Measurements from ENCODE around the gene TSPOAP1.

The TSPOAP1 gene, protein sequence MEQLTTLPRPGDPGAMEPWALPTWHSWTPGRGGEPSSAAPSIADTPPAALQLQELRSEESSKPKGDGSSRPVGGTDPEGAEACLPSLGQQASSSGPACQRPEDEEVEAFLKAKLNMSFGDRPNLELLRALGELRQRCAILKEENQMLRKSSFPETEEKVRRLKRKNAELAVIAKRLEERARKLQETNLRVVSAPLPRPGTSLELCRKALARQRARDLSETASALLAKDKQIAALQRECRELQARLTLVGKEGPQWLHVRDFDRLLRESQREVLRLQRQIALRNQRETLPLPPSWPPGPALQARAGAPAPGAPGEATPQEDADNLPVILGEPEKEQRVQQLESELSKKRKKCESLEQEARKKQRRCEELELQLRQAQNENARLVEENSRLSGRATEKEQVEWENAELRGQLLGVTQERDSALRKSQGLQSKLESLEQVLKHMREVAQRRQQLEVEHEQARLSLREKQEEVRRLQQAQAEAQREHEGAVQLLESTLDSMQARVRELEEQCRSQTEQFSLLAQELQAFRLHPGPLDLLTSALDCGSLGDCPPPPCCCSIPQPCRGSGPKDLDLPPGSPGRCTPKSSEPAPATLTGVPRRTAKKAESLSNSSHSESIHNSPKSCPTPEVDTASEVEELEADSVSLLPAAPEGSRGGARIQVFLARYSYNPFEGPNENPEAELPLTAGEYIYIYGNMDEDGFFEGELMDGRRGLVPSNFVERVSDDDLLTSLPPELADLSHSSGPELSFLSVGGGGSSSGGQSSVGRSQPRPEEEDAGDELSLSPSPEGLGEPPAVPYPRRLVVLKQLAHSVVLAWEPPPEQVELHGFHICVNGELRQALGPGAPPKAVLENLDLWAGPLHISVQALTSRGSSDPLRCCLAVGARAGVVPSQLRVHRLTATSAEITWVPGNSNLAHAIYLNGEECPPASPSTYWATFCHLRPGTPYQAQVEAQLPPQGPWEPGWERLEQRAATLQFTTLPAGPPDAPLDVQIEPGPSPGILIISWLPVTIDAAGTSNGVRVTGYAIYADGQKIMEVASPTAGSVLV (N-terminal part only)

DNA sequence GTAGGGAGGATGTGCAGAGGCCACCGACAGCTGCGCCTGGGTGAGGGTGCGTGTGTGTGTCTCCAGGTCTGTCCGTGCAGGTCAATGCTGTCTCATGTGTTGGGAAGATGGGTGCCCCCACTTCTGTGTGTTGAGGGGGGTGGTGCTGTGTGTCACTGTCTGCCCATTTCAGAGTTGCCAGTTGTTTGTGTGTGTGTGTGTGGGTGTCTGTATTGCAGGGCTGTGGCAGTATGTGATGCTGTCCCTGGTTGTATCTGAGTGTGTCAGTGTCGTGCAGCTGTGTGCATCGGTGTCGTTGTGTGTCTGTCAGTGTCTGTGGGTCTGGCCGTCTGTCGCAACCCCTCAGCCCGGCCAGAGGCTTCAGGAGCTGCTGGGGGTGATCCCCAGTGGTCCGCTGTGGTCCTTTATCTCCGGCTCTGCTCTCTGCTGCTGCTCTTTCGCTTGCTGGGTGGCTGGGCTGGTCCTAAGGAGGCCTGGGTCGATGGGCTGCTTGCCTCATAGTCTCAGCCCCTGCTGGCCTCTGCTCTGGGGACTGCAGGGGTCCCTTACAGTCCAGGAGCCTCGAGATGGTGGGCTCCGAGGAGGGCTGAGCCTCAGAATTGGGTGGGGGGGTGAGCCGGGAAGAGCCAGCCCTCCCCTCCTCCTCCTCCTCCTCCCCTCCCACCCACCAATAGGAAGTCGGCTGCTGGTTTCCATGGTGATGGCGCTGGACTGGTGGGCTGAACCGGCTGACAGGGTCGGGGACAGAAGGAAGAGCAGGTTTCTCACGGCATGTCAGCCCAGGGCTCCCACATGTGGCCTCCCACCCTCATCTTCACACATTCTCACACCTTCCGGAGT lies at the start of gene TSPOAP1:
TSS of gene TSPOAP1 (minus strand) at position 601 of the 840 bp plus-strand sequence. CDS start 875 bp downstream, outside the sequence.
- DNase-seq: no peak

DNA sequence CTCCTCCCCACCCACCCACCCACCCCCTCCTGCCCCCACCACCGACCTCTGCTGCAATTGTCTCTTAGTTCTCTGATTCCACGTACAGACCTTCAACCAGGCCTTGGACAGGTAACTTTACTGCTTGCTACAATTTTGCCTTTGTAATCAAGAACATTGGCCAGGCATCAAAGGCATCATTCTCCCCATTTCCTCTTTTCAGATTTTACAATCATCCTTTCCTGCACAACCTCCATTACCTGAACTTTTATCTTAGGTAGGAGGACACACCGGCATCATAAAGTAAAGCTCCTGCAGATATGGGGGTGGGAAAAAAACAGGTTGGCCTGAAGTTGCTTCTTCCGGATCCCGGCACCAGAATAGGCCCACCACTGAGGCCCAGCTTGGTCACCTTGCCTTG lies 49.1 kb upstream of the TSPOAP1 start:
- no peak for DNase-seq

DNA sequence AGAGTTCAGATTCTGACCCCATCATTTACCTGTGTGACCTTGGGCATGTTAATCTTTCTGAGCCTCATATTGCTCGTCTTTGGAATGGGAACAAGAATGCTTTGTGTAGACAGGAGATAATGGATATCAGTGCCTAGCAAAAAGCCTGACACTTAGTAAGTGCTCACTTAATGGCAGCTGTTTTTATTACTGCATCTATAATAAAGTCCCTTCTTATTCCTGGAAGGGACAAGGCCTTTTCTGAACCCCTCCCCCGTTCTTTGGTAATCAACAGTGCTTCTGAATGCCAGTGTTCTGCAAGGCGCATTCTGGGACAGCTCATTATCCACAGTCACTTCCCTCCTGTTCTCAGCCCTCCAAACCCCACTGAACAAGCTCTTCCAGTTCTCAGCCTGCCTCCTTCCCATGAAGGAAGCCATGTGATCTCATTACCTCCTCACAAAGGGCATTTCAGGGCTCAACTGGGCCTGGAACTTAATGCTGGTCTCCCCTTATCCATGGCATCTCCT lies 48.6 kb upstream of the TSPOAP1 start:
- no peak for DNase-seq

DNA sequence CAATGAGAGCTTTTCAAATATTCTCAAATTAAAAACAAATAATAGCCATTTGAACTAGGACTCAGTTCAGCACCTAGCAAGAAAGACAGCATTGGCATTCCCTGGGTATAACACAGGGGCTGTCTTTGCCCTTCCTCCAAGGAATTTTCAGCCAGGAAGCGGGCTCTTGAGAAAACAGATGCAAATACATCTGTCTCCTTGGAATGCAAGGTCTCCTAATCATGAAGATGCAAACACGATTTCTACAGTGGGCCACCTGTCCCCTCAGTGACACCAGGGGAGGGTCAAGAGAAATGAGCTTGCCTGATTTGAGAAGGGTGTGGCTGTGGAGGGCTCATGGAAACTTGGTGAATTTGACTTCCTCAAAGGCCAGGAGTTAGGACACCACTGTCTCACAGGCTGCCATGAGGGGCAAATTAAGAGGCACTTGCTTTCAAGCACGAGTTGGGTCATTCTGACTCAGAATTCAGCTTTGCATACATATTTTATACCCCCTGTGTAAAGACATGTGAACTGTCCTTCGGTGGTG lies 47.9 kb upstream of the TSPOAP1 start:
- DNase-seq: no peak

DNA sequence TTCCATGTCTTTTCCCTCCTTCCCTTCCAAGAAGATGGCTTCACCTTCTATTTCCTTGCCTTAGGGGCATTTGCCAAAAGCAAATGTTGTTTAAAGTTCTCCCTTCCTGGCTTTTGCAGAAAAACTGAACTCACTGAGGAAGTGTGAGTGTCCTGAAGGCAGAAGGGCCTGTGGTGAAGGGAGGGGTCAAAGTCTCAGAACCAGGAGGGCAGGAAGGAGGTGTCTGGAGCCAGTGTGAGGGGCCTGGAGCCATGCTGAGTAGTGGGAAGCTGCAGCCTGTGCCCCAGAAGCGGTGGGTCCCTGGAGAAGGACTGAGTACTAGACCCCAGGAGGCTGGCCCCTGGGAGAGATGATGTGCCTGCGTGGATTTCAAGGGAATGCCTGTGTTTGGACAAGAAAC lies 47.2 kb upstream of the TSPOAP1 start:
- DNase-seq: no peak

DNA sequence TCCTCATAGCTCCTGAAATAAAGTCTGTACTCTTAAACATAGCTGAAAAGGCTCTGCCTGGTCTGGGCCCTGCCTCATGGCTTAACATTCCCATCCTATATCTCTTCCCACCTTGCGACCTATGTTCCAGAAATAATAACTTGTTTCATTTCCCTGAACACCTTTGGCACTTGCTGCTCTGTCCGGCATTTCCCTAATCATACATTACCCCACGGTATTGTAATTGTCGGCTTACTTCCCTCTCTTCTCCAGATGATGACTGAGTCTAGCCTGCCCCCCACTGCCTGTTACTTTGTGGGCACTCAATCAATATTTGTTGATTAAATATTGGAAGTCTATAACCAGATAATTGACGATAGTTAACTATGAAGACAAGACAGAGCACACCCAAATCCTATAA lies 46.7 kb upstream of the TSPOAP1 start:
- DNase-seq: no peak

DNA sequence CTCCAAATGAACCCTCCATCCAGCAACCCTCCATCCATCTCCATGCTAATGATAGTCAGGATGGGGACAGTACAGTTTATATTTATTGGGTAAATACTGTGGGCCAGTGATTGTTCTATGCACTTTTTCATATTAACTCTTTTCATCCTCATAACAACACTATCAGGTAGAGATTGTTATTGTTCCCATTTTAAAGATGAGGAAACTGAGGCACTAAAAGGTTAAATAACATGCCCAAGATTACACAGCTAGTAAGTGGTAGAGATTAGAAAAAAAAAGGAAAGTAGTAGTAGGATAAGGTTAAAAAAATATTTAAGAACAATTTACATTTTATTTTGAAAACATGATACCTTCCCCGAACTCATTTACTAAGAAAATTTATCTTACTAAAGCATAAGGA lies 45.3 kb upstream of the TSPOAP1 start:
- DNase-seq: no peak

DNA sequence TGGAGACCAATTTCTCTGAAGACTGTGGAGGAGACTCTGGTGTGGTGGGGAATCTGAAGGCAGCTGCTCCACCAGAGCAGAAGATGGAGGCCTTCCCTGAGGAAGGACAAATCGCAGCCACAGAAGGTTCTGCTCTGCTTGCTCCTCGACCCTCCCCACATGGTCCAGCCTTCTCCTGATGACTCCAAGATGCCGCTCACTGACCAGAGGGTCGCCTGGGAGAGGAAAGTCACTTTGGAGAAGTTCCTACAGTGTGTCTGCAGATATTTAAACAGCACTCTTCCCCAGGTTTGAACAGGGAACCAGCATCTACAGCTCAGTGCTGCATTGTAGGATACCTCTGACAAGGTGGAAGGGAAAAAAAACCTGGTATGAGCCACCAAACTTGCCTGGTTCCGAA lies 44.4 kb upstream of the TSPOAP1 start:
- no peak for DNase-seq

DNA sequence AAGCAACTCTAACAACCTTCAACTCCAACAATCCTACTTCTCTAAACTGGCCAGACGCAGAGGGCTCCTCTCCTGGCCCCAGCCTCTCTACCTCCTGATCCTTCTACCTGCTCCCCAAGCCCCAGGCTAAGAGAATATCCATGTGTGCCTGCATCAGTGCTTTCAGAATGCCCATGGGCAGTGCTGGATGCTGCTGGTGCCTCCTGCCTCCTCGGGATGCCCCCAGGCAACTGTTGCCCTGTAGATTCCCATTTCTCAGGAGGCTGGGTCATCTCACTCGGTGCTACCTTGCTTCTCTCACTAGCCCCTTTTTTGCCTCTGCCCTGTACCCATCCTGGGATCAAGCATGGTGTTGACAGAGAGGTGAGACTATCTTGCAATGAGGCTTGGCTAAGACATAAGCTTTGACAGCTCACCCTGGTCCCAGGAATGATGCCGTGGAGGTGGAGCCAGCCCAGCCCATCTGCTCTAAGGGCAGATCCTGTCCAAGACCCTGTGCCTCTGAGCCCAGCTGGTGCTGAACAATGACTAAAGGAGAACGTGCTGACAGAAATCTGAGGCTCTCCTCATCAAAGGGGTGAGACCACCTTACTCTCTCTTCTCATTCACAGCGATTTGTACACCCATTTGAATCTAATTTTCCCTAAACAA lies 42.8 kb upstream of the TSPOAP1 start:
- no peak for DNase-seq

DNA sequence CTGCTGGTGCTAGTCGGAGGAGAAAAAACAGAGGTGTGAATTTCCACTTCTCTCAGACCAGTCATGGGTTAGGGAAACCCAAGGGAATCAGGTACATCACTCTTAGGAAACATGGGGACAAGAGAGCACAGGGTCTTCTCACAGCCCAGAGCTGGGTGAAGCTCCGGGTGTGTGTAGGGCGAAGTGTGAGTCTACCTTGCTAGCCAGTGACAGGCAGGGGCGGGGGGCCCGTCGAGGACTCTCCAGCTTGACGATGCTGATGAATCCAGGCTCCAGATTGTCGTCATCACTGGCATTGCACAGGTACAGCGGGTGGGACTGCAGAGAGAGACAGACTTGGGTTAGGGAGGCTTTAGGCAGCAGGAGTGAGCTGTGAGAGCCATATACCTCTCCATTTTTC lies 42.1 kb upstream of the TSPOAP1 start:
- DNase-seq: no peak

DNA sequence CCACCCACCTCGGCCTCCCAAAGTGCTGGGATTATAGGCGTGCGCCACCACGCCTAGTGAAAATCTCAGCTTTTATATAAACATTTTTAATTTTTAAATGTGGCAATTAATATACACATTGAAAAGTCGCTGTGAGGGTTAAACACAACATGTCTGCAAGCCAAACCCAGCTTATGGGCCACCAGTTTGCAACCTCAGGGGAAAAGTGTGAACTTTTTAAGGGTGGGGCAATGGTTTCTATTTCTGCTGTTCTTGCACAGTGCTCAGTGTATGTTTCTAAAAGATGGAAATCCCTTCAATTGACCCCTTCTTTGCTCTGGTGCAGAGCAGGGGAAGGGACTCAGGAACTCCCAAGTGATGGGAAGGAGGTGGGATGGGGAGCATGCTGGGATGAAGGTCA lies 41.7 kb upstream of the TSPOAP1 start:
- DNase-seq: no peak

DNA sequence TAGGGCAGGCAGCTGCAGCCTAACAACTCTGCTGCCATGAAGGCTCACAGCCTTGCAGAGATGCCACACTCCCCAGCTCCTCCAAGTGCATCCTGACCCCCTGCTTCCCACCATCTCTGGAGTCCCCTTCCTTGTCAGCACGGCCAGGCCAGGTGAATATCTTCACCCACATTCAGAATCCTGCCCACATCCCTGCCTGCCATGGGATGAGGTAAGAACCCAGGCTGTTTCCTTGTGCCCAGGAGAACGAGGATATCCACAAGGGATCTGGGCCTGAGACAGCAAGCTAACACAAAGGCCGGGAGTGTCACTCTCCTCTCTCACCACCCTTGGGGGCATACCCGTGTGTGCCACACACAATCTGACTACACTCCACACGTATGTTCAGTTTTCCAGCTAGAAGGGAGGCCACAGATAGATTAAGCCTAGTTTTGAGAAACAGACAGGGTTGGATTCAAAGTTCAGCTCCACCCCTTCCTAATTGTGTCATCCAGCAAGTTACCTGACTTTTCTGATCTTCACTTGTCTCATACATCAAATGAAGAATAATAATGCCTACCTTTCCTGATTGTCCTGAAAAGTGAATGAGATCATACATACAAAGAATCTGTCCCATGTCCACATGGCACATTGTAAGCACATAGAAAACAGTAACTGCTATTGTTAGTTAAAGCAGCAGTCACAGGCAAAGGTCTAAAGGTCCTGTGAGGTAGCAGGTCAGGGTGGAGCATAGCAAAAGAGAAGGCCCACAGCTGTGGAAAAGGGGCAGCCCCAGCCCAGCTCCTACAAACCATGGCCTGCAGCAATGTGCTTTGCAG lies 40.8 kb upstream of the TSPOAP1 start:
- no peak for DNase-seq

DNA sequence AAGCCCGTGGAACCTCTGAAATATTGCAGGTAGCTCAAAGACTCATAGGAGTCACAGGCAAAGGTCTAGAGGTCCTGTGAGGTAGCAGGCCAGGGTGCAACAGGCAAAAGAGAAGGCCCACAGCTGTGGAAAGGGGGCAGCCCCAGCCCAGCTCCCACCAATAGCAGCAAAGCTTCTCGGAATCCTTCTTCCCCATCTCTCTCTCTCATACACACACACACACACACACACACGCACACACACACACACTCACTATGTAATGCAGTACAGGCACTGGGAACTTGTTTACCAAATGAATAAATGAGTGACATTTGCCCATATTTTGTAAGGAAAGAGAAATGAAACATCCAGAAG lies 40.2 kb upstream of the TSPOAP1 start:
- no peak for DNase-seq

DNA sequence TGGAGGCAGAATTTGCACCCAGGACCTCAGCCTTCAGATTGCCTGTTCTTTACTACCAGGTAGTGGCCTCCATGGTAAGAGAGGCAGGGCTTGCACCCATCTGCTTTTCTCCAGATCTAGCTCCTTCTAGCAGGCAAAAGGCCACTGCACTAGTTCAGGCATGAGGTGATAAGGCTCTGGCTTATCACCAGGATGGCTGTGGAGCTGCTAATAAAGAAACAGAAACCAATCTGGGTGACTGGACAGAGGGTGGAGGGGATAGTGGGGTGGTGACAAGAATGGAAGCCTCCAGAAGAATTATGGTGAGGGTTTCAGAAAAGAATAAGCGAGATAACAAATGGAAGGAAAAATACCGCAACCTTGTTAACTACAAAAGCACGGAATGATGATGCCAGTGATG lies 38.9 kb upstream of the TSPOAP1 start:
- no peak for DNase-seq

DNA sequence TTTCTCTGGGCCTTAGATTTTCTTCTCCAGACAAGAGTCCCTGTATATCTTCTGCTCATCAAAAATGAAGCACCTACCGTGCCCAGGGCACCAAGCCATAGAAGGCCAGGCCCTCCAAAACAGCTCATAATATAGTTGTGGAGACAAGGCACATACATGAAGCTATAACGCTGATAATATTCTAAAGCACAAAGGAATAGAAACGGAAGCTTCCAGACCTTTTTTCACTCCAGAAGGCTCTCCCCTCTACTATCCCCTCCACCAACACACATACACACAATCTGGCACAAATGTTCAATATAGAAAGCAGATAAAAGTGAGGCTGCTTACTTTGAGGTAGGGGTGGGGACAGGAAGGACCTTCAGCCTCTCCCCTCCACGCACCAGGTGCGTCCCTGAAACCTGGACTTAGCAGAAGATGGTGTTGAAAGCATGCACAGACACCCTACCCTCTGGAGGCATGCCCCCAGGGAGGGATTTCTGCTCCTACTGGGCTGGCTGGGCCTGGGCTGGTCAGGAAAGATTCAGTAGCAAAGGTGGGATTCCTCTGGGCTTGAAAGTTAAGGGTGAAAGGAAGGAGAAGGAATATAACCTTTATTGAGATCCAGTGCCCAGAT lies 37.5 kb upstream of the TSPOAP1 start:
- DNase-seq: no peak

DNA sequence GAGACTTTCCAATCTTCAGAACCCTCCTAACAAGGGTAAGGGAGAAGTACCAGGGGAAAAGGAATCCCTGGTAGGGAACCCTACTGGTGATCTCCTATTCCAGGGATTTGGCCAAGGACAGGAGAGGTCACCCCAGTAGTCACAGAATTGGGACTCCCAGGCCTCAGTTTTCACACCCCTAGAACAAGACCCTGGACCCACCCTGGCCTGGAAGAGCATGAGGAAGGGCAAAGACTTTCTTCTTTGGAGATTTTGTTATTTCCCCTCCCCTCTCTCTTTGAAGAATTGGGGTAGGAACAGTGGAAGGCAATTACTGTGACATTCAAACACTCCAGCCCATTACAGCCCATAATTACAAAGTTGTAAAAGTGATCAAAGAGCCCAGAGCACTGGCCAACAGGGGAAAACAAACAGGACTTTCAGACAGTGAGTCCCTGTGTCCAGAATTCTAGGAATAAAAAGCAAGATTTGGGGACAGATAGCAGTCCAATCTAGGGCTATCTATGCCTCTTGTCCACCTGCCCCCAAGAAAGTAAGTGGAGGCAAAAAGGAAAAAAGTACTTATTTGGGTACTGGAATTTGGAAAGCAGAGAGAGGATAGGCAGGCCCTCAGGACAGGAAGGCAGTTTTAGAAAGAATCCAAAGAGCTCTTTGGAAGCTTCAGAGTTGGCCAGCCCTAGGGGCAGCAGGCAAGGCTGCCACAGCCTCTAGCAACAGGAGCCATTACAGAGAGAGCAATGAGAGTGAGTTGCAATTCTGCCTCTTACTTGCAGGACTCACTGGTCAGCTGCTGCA lies 36.8 kb upstream of the TSPOAP1 start:
- no peak for DNase-seq

DNA sequence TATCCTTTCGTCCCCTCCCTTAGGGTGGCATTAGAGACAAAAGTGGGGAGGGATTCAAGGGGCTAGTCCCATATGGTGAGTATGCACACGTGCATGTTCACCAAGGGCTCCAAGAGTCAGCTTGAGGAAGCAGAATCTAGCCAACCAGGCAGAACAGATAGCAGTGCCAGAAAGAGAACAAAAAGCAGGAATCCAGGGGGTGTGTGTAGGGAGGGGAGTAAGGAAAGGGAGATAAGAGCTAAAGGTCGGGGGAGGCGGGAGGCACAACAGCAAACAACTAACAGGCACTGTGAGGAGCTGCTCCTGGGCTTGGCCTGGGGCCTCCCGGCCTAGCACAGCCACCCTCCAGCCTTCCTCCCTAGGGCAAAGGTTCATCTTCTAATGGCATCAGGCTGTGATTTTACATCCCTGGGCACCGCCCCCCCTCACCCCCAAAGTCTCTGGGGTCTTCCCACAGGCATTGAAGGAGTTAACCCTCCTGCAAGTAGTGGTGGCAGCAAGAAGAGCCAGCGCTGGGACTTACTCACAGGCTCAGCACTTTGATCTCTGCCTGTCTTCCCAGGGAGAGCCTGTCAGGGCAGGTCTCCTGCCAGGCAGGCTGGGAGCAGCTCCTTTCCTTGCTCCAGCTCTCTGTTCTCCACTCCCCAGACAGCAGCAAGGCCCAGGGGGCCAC lies 35.8 kb upstream of the TSPOAP1 start:
- DNase-seq: no peak

DNA sequence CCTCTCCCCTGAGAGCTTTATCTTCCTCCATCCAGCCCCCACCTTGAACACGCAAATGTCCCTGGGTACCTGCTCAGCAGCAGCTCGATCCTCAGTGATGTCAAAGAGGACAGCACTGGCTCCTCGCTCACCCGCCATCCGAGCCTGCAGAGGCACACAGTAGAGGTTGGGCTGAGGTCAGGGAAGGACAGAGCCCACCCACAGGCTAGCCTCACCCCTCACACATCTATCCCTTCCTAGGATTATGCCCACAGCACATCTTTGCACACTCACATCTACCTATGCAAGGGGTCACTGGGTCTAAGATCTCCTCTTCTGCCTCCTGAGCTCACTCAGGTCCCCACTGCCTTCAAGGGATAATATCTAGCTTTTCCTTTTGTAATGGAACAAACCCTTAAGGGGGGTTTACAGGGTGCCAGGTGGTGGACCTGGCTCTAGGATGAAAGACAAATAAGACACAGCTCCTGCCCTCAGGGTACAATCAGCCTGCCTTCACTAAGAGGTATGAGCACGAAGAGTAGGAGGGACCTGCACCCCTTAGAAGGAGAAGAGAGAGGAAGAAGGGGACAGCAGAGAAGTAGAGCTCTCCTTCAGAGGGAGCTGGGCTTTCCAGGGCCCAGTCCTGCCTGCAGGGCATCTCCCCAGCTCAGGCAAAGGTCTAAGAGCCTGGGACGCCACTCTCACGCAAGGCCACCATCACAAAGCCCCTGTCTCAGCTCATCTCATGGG lies 35.0 kb upstream of the TSPOAP1 start:
- no peak for DNase-seq
